KMS-11 (cell line): ENCODE data around the gene TTC28.

Experiments
- H2AFZ ChIP-seq: fragments of 200-600 bp; sonication (generic); 2 replicates; pipeline ENCODE4 v1.6.1; 2016; ENCODE audit warnings: antibody characterized with exemption, mixed run types, low read depth
- H3K27ac ChIP-seq: fragments of 200-600 bp; sonication (generic); 2 replicates; pipeline ENCODE4 v1.6.1; 2016; ENCODE audit warnings: mild to moderate bottlenecking, mixed run types
- H3K27me3 ChIP-seq: fragments of 200-600 bp; sonication (generic); 2 replicates; pipeline ENCODE4 v1.6.1; 2017; ENCODE audit warnings: mild to moderate bottlenecking, low read depth, mixed run types, moderate library complexity; ENCODE audit not compliant: insufficient read depth
- H3K36me3 ChIP-seq: fragments of 200-600 bp; sonication (generic); 2 replicates; pipeline ENCODE4 v1.6.1; 2017; ENCODE audit warnings: mild to moderate bottlenecking, mixed run types; ENCODE audit not compliant: insufficient read depth
- H3K4me1 ChIP-seq: fragments of 200-600 bp; sonication (generic); 2 replicates; pipeline ENCODE4 v1.6.1; 2016; ENCODE audit warnings: mild to moderate bottlenecking, low read depth, mixed run types; ENCODE audit not compliant: poor library complexity, severe bottlenecking
- H3K4me2 ChIP-seq: fragments of 200-600 bp; sonication (generic); 2 replicates; pipeline ENCODE4 v1.7.0; 2016; ENCODE audit warnings: mild to moderate bottlenecking, mixed run types
- H3K4me3 ChIP-seq: fragments of 200-600 bp; sonication (generic); IDR thresholded peaks from 2 replicates; pipeline ENCODE4 v1.6.1; 2017; ENCODE audit warnings: low read depth, low read length, mixed read lengths; ENCODE audit not compliant: insufficient read depth
- H3K79me2 ChIP-seq: fragments of 200-600 bp; sonication (generic); 2 replicates; pipeline ENCODE4 v1.6.1; 2016; ENCODE audit warnings: low read depth, mixed run types; ENCODE audit not compliant: insufficient read depth
- H3K9ac ChIP-seq: fragments of 200-600 bp; sonication (generic); 2 replicates; pipeline ENCODE4 v1.6.1; 2016; ENCODE audit warnings: mild to moderate bottlenecking, mixed run types
- H4K20me1 ChIP-seq: fragments of 200-600 bp; sonication (generic); 2 replicates; pipeline ENCODE4 v1.6.1; 2016; ENCODE audit warnings: mild to moderate bottlenecking, mixed run types; ENCODE audit not compliant: insufficient read depth
- TF ChIP-seq, protein P1 (sequence below): fragments of 200-600 bp; sonication (generic); conservative IDR thresholded peaks from 2 replicates; pipeline ENCODE4 v1.6.1; 2017; ENCODE audit warnings: low read depth, mild to moderate bottlenecking, antibody characterized with exemption, low read length, moderate library complexity, mixed read lengths

TTC28 gene

GRCh38 chr22:28139961-28140360 is 539.7 kb downstream of the TTC28 start:
- Histone ChIP-seq H2AFZ (no peak overlapping the region), H3K4me1 (no peaks in the 10 kb centered on the region), H3K36me3 (no peaks in the 10 kb centered on the region), H3K27ac (no peak overlapping the region), H3K4me2 (no peak overlapping the region), H3K79me2 (no peaks in the 10 kb centered on the region), H3K4me3 (no peak overlapping the region), H4K20me1 (no peaks in the 10 kb centered on the region), H3K27me3 (no peaks in the 10 kb centered on the region), H3K9ac (no peak overlapping the region)
- TF ChIP-seq, protein P1, sequence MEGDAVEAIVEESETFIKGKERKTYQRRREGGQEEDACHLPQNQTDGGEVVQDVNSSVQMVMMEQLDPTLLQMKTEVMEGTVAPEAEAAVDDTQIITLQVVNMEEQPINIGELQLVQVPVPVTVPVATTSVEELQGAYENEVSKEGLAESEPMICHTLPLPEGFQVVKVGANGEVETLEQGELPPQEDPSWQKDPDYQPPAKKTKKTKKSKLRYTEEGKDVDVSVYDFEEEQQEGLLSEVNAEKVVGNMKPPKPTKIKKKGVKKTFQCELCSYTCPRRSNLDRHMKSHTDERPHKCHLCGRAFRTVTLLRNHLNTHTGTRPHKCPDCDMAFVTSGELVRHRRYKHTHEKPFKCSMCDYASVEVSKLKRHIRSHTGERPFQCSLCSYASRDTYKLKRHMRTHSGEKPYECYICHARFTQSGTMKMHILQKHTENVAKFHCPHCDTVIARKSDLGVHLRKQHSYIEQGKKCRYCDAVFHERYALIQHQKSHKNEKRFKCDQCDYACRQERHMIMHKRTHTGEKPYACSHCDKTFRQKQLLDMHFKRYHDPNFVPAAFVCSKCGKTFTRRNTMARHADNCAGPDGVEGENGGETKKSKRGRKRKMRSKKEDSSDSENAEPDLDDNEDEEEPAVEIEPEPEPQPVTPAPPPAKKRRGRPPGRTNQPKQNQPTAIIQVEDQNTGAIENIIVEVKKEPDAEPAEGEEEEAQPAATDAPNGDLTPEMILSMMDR, result no peak

- Histone ChIP-seq H3K9ac (no peak overlapping the region), H3K27me3 (no peaks in the 10 kb centered on the region), H3K36me3 (no peaks in the 10 kb centered on the region), H3K79me2 (no peaks in the 10 kb centered on the region), H2AFZ (no peak overlapping the region), H3K4me1 (no peaks in the 10 kb centered on the region), H4K20me1 (no peaks in the 10 kb centered on the region), H3K27ac (no peak overlapping the region), H3K4me2 (no peak overlapping the region), H3K4me3 (no peak overlapping the region)
- TF ChIP-seq, protein P1, result no peak
Observed at GRCh38 chr22:28139516-28139915, 540.1 kb downstream of the TTC28 start.

DNA sequence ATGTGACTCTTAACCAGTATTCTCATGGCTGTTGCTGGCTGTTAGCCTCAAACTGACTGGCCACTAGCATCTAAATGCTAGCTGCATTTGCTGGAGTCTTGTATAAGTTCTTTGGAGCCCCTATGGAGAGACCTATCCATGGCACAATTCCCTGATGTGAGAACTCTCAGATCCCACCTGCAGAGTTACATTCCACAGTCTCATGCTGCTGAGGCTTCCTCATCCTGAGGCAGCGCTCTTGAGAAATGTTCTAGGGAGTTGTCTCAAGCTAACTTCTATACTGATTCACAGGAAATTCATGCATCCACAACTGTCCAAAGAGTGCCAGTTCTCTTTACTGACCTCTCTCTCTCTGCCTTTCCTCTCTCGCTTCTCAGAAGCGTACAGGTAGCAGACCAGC is 542.6 kb downstream of the TTC28 start:
- no peaks in the 10 kb centered on the region for H4K20me1 ChIP-seq
- no peak overlapping the region for H3K27ac ChIP-seq
- H3K4me2 ChIP-seq, result no peak overlapping the region
- no peaks in the 10 kb centered on the region for H3K27me3 ChIP-seq
- H3K9ac ChIP-seq, result no peak overlapping the region
- no peak overlapping the region for H2AFZ ChIP-seq
- no peaks in the 10 kb centered on the region for H3K36me3 ChIP-seq
- TF ChIP-seq, protein P1, result no peak
- H3K4me3 ChIP-seq, result no peak overlapping the region
- no peaks in the 10 kb centered on the region for H3K4me1 ChIP-seq
- no peaks in the 10 kb centered on the region for H3K79me2 ChIP-seq

DNA sequence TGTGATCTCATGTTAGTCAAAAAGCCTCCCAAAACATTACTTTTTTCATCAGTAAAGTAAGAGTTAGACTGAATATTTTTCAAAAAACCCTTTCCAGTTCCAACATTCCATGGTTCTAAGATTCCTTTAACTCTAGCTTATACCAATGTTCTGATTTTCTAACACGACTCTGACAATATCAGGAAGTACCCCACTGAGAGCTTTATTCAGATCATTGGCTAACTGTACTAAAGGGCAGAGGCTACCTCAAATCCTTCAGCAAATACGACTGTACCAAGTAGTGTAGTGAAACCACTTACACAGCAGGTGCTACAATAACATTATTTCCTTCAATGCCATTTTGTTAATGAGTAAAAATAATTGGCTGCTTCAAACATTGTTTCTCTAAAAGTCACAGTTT is 547.2 kb downstream of the TTC28 start:
- H3K4me3 ChIP-seq, result no peak overlapping the region
- H4K20me1 ChIP-seq, result no peaks in the 10 kb centered on the region
- no peak overlapping the region for H3K27ac ChIP-seq
- H2AFZ ChIP-seq, result no peak overlapping the region
- TF ChIP-seq, protein P1, result no peak
- H3K4me1 ChIP-seq, result no peaks in the 10 kb centered on the region
- H3K9ac ChIP-seq, result no peak overlapping the region
- no peak overlapping the region for H3K4me2 ChIP-seq
- H3K79me2 ChIP-seq, result no peaks in the 10 kb centered on the region
- H3K27me3 ChIP-seq, result no peaks in the 10 kb centered on the region
- H3K36me3 ChIP-seq, result no peaks in the 10 kb centered on the region
